GM21576 (cell line): ENCODE data around the gene KCNG1.
"Not testable (repeated sequence)": the region's sequence is repeated elsewhere in the genome, so short reads cannot be mapped to it uniquely, and the experiment has no call there.

ENCODE experiments used
- ATAC-seq: cut with Tn5 transposase; IDR thresholded peaks from one replicate; pipeline ENCODE4 v1.9.1; 2021; ENCODE audit warnings: mild to moderate bottlenecking, moderate library complexity; ENCODE audit not compliant: unreplicated experiment

KCNG1 gene

DNA sequence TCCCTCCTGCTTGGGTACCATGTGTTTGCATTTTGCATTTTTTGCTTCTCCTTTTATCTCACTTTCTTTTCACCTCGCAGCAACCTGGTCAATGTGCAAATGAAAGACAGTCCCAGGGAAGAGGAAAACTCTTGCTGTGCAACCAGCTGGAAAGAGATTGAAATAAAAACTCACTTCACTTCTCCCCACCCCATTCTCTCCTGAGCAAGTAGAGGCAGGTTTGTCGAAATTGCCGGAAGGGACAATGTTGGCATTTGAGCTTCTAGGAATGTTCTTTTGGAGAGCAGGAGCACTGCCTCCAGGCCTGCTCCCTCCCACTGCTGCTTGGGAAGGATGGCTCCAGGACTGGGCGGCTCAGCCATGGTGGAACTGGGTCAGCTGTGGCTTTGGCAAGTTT lies 30.6 kb downstream of the KCNG1 start:
- ATAC-seq, result no peak

DNA sequence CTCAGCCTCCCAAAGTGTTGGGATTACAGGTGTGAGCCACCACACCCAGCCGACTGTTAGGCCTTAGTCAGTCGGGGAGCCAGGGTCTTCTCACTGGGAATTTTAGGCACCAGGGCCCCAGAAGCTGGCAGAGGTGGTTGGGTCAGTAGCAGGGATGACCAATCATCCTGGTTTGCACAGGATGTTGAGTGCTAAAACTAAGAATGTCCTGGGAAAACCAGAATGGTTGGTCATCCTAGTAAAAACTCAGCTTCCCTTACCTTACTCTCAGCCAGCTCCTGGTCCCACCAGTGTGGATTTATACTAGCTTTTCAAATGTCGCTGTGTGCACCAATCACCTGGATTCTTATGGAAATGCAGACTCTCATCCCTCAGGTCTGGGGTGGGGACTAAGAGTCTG lies 31.8 kb downstream of the KCNG1 start:
- no peak for ATAC-seq

DNA sequence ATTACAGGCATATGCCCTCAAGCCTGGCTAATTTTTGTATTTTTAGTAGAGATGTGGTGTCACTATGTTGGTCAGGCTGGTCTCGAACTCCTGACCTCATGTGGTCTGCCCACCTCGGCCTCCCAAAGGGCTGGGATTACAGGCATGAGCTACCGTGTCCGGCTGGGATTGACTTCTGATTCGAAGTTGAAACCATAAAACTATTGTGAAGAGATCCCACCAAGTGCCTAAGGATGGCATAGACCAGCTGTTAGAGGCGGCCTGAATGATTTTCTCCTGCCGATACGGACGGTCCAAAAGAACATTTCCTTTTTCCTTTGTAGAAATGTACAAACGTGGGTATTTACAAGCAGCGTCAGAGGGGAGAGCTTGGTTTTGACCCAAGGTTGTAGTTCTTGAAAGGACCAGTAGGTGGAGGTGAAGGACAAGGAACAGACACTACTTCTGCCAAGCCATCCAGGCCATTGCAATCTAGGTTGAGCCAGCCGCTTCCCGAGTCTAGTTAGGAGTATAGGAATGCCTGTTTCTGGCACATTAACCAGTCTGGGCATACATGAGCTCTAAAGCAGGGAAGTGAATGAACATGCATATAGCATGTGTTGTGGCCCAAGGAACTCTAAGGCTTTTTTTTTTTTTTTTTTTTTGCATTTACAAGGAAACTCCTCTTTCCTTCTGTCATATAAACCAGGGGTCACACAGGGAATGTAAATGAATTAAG lies 35.3 kb downstream of the KCNG1 start:
- no peak for ATAC-seq

DNA sequence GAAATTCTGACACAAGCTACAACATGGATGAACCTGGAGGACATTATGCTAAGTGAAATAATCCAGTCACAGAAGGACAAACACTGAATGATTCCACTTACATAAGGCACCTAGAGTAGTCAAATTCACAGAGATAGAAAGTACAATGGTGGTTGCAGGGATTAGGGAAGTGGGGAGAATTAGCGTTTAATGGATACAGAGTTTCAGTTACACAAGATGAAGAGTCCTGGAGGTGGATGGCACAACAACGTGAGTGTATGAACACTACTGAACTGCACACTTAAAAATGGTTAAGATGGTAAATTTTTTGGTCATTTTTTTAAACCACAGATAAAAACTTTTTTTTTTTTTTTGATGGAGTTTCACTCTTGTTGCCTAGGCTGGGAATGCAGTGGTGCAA lies 39.6 kb downstream of the KCNG1 start:
- no peak for ATAC-seq

DNA sequence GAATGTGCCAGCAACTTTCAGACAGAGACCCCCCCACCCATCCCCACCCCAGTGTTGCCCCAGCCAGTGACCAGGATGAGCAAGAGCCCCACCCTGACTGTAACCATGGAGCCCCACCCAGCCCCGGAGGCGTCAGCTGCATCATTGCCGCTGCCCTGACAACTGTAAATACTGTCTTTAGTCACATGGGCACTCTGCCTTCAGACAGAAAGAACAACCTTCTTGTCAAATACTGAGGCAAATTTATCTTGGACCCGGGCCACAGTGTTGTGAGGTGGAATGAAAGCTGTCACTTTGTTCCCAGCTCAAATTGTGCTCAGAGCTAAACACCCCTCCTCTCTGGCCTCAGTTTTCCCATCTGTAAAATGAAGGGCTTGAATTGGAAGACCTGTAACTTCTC lies 40.5 kb downstream of the KCNG1 start:
- no peak for ATAC-seq

DNA sequence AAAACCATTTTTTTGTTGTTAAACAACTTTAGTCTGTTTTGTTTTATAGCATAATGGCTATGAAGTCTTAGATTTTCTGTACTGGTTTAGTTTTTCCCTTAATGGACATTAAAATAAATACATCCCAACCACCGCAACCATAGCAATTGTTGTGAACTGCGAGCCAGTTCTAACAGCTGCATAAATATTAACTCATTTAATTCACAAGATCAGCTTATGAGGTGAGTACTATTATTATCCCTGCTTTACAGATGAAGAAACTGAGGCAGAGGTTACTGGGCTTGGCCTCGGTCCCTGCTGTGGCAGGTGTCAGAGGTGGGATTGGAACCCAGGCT lies 41.2 kb downstream of the KCNG1 start:
- ATAC-seq, result no peak

DNA sequence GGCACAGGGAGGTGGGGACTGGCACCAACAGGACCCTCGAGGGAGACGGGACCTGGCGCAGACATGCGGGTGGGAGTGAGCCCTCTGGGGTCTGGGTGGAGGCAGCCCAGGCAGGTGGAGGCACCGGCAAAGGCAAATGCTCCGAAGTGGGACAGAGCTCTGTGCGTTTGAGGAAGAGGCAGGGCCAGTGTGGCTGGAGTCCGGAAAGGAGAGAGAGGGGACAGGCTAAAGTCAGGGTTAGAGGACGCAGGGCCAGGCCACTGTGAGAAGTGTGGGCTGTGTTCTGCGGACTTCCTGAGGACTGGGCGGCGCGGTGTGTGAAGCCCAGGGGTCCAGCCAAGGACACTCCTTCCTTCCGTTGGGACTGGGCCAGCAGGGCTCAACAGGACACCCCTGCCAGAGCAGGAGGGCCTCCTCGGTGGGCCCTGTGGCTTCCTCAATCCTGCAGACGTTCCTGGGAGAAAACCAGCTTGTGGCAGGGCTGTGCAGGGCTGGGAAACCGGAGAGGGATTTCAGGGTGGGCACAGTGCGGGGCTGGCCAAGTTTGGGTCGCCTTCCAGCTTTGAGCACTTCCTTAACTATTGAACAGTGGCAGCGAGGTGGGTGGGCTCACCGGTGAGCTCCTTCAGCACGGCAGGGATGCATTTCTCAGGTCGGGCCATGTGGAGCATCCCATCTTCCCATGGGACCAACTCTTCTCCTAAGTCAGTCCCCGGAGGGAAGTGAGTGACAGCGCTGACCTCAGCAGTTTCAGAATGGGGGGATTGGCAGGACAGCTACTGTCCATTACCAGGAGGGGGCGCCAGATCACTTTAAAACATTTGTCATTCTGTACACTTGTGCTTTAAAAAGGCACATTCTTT lies 41.8 kb downstream of the KCNG1 start:
- ATAC-seq, result no peak

DNA sequence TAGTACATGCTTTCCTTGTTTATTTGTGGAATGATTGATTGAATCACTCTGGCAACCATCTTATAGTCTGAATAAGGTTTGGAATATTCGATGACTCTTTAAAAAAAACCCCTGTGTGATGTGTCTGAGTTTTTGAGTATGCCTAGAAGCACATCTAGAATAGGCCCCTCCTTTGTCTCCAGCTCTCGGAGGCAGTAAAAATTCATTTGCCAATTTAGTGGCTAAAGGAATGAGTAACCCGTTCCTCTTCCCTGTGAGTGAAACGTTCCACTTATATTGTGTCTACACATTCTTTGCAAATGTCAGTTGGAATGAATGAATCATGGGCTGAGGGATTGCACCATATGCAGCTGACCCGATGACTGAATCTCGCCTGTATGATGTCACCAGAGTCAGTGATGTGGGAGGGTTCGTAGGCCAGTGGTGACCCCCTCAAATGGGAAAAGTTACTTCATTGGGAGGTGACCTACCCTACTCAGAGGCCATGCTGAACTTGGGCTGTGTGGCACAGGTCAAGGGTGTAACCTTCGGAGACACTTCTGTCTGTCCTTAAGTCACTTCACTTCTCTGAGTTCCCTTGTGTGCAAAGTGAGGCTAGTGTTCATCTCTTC lies 42.7 kb downstream of the KCNG1 start:
- ATAC-seq, result no peak

DNA sequence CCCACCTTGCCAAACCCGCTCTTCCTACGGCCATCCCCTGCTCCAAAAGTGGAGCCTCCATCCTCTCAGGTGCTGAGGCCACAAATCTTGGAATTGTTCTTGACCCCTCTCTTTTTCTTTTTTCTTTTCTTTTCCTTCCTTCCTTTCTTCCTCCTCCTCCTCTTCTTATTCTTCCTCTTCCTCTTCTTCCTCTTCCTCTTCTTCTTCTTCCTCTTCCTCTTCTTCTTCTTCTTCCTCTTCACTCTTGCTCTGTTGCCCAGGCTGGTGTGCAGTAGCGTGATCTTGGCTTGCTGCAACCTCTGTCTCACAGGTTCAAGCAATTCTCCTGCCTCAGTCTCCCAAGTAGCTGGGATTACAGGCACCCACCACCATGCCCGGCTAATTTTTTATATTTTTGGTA lies 44.4 kb downstream of the KCNG1 start:
- ATAC-seq, result not testable (repeated sequence)

DNA sequence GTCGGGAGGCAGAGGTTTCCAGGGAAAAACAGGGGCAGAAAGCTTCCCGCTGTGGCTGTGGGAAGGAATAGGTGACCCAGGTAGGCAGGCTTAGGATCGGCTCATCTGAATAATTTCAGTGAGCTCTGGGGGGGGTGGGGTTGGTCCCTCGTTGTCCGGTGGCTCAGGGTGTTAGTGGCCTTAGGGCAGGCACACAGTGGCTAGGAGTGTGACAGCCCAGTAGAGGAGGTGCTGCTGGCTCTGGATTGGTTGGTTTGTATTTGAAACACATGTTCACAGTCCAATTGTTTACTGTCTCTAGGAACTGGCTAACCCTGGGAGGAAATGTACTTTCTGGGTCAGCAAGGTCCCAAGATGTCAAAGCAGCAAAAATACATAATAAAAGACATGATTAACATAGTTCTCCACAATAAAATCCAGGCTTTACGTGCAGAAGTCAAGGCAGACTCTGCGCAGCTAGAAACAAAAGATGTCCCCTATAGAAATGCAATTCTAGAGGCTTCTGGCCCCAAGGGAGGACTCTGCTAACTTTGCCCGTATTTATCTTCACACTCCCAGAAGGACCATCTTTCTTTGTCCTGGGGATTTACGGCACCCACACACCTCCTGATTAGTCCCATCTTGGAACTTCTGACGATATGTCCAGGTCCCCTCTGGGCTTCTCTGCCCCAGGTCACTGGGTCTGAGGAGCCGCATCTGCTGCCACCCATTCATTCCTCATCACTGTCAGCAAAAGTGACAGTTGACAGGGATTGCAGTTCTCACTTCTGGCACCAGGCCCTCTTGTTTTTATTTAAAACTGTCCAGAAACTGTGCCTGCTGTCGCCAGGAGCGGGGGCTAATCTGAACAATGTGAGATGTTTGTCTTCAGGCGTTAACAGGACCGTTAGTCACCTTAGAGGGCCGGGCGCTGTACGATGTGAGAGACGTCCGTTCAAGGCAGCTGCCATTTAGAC lies 45.6 kb downstream of the KCNG1 start:
- no peak for ATAC-seq

DNA sequence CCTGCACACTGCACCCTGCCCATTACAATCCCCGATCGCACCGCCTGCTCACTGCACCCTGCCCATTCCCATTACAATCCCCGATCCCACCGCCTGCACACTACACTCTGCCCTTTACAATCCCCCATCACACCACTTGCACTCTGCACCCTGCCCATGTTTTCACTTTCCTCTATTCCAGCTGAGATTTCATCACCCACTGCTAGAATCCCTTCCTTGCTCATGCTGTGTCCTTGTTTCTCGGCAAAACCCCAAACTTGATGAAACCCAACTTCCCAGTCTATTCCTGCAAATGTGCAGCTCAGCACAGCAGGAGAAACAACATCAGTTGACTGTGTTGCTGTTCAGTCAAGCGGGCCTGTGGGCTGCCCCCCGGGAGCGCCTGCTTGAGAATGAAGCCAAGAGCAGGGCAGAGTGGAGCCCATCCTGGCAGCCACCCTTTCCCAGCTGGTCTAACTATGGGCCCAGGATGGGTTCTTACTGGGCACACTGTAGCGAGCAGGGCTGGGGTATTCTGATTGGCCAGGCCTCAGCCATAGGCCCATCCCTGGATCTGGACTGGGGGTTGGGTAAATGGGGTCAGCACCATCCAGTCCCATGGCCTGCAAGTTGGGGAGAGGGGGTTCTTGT lies 47.1 kb downstream of the KCNG1 start:
- no peak for ATAC-seq

DNA sequence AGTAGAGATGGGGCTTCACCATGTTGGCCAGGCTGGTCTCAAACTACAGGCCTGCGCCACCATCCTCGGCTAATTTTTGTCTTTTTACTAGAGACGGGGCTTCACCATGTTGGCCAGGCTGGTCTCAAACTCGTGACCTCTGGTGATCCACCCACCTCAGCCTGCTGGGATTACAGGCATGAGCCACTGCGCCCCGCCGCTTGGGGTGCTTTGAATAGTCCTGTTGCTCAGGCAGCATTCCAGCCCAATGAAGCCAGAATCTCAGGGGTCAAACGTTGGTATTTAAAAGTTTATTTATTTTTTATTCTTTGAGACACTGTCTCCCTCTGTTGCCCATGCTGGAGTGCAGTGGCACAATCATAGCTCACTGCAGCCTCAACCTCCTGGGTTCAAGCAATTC lies 53.0 kb downstream of the KCNG1 start:
- no peak for ATAC-seq

DNA sequence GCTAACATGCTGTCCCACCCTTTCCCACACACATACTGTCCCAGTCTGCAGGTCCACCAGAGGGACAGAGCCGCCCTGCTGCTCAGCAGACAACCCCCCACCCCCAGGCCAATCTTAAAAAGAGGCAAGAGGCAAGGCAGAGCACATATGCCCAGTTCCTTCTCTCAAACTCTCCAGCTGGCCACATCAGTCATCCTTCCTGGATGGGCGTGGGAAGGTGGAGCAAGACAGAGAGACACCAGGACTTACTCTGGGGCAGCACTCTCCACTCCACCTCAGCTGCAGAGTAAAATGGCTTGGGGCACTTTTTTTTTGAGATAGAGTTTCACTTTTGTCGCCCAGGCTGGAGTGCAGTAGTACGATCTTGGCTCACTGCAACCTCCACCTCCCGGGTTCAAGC lies 53.5 kb downstream of the KCNG1 start:
- no peak for ATAC-seq

DNA sequence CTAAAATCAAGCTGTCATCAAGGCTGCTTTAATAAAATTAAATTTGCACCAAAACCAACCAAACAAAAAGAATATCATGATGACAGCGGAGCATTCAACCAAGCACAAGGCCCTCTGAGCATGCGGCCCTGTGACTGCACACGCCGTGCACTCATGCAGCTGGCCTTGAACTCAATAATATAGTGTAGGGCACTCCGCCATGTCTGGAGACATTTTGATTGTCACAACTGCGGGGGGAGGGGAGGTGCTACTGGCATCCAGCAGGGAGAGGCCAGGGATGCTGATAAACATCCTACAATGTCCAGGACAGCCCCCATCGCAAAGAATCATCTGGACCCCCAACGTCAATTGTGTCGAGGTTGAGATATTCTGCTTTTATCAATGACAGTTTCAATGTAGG lies 54.6 kb downstream of the KCNG1 start:
- no peak for ATAC-seq

DNA sequence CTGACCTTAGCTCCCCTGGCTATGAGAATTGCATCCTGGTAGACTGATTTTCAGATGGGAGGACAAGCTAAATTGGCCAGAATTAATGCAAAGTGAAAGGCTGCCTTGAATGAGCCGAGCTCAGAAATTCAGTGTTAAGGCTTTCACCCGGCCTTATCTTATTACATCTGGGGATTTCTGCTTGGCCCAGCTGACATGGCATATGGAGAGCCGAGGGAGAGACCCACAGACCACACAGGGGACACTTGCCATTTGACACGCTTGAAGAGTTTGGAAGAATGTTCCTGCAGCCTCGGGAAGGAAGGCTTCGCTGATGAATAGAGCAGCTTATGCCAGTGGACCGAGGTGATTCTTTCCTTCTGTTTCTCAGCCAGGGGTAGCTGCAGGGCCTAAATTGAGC lies 55.3 kb downstream of the KCNG1 start:
- ATAC-seq, result no peak

DNA sequence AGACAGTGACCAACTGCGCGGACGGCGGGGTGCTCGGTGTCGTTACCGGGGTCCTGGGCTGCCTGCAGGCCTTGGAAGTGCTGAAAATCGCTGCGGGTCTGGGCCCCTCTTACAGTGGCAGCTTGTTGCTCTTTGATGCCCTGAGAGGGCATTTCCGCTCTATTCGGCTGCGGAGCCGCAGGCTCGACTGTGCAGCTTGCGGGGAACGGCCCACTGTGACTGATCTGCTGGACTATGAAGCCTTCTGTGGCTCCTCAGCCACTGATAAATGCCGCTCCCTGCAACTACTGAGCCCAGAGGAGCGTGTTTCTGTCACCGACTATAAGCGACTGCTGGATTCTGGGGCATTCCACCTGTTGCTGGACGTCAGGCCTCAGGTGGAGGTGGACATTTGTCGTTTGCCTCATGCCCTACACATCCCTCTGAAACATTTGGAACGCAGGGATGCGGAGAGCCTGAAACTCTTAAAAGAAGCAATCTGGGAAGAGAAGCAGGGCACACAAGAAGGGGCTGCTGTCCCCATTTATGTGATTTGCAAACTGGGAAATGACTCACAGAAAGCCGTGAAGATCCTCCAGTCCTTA lies 63.3 kb downstream of the KCNG1 start:
- ATAC-seq, result no peak

DNA sequence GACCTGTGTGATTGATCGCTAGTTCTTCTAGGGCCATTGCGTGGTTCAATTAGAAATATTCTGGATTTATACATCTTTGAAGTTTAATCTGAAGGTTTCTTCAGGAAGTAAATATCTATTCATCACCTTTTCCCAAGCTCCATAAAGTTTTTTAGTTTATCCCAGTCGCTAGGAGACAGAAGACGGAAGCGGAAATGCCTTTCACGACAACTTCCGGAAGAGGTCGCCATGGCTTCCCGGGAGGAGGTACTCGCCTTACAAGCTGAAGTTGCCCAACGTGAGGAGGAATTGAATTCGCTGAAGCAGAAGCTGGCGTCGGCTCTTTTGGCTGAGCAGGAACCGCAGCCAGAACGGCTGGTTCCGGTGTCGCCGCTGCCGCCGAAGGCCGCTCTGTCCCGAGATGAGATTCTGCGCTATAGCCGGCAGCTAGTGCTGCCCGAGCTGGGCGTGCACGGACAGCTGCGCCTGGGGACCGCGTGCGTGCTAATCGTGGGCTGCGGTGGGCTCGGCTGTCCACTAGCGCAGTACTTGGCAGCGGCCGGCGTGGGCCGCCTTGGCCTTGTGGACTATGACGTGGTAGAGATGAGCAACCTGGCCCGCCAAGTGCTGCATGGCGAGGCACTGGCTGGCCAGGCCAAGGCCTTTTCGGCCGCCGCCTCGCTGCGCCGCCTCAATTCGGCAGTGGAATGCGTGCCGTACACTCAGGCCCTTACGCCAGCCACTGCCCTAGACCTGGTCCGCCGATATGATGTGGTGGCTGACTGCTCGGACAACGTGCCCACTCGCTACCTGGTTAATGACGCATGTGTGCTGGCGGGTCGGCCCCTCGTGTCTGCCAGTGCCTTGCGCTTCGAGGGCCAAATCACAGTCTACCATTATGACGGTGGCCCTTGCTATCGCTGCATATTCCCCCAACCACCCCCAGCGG lies 64.0 kb downstream of the KCNG1 start, which contains the start of gene MOCS3:
TSS of gene MOCS3 (plus strand) at position 204 of the 928 bp plus-strand sequence. CDS start at position 229, 25 bp downstream.
- peak; percentile 61 for ATAC-seq

DNA sequence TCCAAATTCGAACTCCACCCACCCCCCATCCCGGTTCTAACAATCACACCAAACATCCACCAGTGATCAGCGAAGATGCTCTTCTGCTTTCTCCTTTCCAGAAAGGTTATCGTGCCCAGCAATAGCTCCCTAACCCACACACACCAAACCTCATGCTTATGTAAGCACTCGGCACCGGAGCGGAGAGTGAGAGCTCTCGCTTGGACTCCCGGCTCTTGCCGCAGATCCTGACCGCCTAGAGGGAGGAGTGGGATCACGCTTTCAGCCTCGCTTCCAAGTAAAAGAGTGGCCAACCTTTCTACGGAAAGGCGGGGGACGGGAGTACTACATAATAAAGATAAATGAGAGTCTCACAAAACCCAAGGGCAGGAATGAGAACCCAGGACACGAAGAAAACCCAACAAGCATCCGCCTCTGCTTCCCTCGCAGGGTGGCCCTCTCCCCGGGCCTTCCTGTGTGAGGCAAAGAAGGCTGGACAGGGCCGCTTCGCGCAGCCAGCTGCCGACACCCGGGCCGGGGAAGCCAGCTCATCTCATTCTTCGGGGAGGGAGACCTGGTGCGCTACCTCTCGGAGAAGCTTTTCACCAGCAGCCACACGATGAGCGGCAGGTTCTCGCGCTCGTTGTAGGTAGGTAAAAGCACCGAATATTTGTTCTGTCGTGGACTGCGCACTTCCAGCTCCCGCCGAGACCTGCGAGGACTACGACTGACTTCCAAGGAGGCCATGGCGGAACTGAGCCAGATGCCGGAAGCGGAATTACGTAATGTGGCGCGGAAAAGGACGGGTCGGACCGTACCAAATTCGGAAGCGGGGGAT lies 64.9 kb downstream of the KCNG1 start, which contains the start of gene DPM1:
TSS of gene DPM1 (minus strand) at position 735 of the 817 bp plus-strand sequence. CDS start at position 726, 9 bp downstream.
- peak; percentile 74 for ATAC-seq
